ENCODE measurements around the gene LOXL1.

- TF ChIP-seq, protein P1, sequence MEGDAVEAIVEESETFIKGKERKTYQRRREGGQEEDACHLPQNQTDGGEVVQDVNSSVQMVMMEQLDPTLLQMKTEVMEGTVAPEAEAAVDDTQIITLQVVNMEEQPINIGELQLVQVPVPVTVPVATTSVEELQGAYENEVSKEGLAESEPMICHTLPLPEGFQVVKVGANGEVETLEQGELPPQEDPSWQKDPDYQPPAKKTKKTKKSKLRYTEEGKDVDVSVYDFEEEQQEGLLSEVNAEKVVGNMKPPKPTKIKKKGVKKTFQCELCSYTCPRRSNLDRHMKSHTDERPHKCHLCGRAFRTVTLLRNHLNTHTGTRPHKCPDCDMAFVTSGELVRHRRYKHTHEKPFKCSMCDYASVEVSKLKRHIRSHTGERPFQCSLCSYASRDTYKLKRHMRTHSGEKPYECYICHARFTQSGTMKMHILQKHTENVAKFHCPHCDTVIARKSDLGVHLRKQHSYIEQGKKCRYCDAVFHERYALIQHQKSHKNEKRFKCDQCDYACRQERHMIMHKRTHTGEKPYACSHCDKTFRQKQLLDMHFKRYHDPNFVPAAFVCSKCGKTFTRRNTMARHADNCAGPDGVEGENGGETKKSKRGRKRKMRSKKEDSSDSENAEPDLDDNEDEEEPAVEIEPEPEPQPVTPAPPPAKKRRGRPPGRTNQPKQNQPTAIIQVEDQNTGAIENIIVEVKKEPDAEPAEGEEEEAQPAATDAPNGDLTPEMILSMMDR (conservative IDR thresholded peaks at IDR 0.05; ENCODE audit: low read length), result no peak
- no peak for TF ChIP-seq EZH2phosphoT487 (IDR thresholded peaks at IDR 0.05; ENCODE audit: borderline replicate concordance, low read depth, low read length)
Observed at GRCh38 chr15:73991260-73991659, 65.0 kb downstream of the LOXL1 start.
